GM12865 (cell line): ENCODE results near the gene PRM2.
A peak's percentile ranks its signal among the peaks of the same experiment; 100 is the strongest.

Source experiments
- DNase-seq: peaks from one replicate; pipeline ENCODE4 v3.0.0; 2010; ENCODE audit warnings: low read depth
- H3K4me3 ChIP-seq: 2 replicates; pipeline ENCODE4 v1.5.1; 2011; ENCODE audit warnings: mild to moderate bottlenecking, low read depth, low read length, control low read depth
- TF ChIP-seq, protein P1 (sequence below): IDR thresholded peaks from 2 replicates; pipeline ENCODE4 v1.5.1; 2011; ENCODE audit warnings: low read length, control low read depth, low read depth, inconsistent platforms; ENCODE audit not compliant: insufficient read depth; ENCODE audit errors: missing control alignments

The PRM2 gene

GRCh38 chr16:11253995-11254912, 22.0 kb downstream of the PRM2 start:
- TF ChIP-seq, protein P1, sequence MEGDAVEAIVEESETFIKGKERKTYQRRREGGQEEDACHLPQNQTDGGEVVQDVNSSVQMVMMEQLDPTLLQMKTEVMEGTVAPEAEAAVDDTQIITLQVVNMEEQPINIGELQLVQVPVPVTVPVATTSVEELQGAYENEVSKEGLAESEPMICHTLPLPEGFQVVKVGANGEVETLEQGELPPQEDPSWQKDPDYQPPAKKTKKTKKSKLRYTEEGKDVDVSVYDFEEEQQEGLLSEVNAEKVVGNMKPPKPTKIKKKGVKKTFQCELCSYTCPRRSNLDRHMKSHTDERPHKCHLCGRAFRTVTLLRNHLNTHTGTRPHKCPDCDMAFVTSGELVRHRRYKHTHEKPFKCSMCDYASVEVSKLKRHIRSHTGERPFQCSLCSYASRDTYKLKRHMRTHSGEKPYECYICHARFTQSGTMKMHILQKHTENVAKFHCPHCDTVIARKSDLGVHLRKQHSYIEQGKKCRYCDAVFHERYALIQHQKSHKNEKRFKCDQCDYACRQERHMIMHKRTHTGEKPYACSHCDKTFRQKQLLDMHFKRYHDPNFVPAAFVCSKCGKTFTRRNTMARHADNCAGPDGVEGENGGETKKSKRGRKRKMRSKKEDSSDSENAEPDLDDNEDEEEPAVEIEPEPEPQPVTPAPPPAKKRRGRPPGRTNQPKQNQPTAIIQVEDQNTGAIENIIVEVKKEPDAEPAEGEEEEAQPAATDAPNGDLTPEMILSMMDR = no peak
- peak; percentile 76 for DNase-seq

DNA sequence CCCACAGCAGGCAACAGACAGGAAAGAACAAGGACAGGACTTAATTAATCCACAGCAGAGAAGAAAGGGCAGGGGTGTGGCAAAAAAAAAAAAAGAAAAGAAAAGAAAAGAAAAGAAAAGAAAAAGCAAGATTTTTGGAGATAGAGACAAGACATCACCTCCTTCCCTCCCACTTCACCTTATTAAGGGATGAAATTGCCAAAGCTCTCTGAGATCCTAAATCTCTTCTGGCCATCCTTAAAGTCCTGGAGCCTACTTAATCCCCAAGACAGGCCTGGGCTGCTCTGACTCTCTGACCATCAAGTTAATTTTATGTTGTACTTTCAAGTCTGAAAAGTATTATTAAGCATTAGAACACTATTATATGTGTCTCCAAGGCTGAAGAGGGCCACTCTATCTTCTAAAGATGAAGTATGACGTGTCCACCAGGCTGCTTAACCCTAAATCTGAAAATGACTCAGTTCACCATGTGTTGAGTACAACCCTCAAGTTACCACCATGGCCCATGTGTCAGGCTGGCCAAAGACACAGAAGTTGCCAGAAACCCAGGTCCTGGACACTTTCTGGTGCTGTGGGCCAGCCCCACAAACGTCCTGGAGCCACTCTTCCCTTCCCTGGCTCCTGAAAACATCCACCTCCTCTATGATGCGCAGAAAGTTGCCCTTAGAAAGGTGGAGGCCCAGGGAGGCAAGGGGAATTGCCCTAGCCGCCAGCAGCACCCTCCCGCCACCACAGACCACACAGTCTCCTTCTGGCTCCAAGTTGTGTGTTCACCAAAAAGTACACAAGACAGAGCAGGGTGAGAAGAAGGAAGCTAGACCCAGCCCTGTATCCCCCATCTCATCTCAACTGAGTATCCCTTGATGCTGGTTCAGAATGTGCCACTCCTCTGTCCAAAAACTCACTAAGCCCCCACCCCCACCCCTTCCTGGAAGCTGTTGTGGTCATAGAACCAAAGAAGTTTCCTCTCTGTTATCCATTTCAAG, 23.0 kb downstream of the PRM2 start:
- peak overlapping the region; percentile 68 for H3K4me3 ChIP-seq
- peak; percentile 64 for DNase-seq
- TF ChIP-seq, protein P1 = no peak

More at GRCh38 chr16:11253995-11254912, 22.0 kb downstream of the PRM2 start:
- peak overlapping the region; percentile 68 for H3K4me3 ChIP-seq

- peak overlapping the region; percentile 68 for H3K4me3 ChIP-seq
- TF ChIP-seq, protein P1 = no peak
- no peak for DNase-seq
Observed at GRCh38 chr16:11252482-11252931, 23.8 kb downstream of the PRM2 start.

GRCh38 chr16:11251525-11252481, 24.5 kb downstream of the PRM2 start:
- peak; percentile 77 for DNase-seq
- peak overlapping the region; percentile 68 for H3K4me3 ChIP-seq
- TF ChIP-seq, protein P1 = no peak

- no peak for DNase-seq
- peak overlapping the region; percentile 57 for H3K4me3 ChIP-seq
- TF ChIP-seq, protein P1 = no peak
Observed at GRCh38 chr16:11250786-11251524, 25.3 kb downstream of the PRM2 start.
